Activated B cell treated with CpG ODN at 0.5 μM for 24 hours (primary cell): ENCODE data around the gene WDR70. TPM values are rescaled to one million over a fixed set of nuclear protein-coding genes. Genes with fewer than 3 reads are reported as not detected.
"Not testable (repeated sequence)": the region's sequence is repeated elsewhere in the genome, so short reads cannot be mapped to it uniquely, and the experiment has no call there.

Experiments used
- ATAC-seq: fragments of 200-7000 bp; cut with Tn5 transposase; one replicate; pipeline ENCODE4 v1.10.0; 2021; ENCODE audit warnings: low read depth, mild to moderate bottlenecking, moderate library complexity
- CTCF ChIA-PET: fragments of 350-600 bp; sonication (Branson Sonifier 250); formaldehyde crosslinking; loops from one replicate; lab custom pipeline; 2021; ENCODE audit warnings: antibody characterized with exemption; lab: Charles Lee
- POLR2A ChIA-PET: fragments of 350-600 bp; sonication (Branson Sonifier 250); formaldehyde crosslinking; loops from one replicate; lab custom pipeline; 2021; ENCODE audit warnings: antibody characterized with exemption; lab: Charles Lee
- DNase-seq: peaks from one replicate; pipeline ENCODE4 v3.0.0; 2022
- H3K27ac Mint-ChIP-seq: one replicate; pipeline ENCODE4 v1.8.0; 2020; ENCODE audit warnings: mixed read lengths
- H3K27me3 Mint-ChIP-seq: one replicate; pipeline ENCODE4 v1.8.0; 2021; ENCODE audit warnings: mixed read lengths
- H3K36me3 Mint-ChIP-seq: one replicate; pipeline ENCODE4 v1.8.0; 2021; ENCODE audit warnings: low read depth, mixed read lengths
- H3K4me1 Mint-ChIP-seq: one replicate; pipeline ENCODE4 v1.8.0; 2021; ENCODE audit warnings: mixed read lengths
- H3K4me3 Mint-ChIP-seq: one replicate; pipeline ENCODE4 v1.8.0; 2020; ENCODE audit warnings: mild to moderate bottlenecking, mixed read lengths
- H3K9me3 Mint-ChIP-seq: one replicate; pipeline ENCODE4 v1.8.0; 2020; ENCODE audit warnings: mixed read lengths
- intact Hi-C: fragments of 100-400 bp; cut with micrococcal nuclease; formaldehyde crosslinking; loops from one replicate; pipeline ENCODE4 v1.15.1; 2024
- total RNA-seq: library from RNA; stranded (reverse); gene quantifications from 2 replicates; pipeline ENCODE4 v1.2.3, GENCODE V29; 2022
- TF ChIP-seq, protein P1 (sequence below): fragments of 200-600 bp; IDR thresholded peaks from one replicate; pipeline ENCODE4 v1.8.0; 2022; ENCODE audit warnings: antibody characterized with exemption, mild to moderate bottlenecking

The WDR70 gene
- total RNA-seq, 1 donor from 2014 or later, result 58.6 TPM

DNA sequence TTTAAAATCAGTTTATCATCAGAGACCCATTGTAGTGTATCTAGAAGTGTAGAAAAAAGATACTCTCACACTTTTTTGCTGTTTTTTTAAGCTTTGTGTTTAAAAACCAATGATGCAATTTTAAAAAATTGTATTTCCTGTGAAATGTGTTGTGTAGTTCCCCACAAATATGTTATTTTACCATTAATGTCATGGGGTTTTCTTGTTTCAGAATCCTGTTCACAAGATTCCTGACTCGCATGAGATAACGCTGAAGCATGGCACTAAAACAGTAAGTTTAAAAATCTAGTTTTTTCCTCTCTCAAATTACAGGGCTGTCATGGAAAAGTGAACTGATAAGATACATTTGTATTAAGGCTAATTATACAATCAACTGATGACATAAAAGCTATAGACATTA lies 58.6 kb downstream of the WDR70 start:
- no peak for ATAC-seq
- no peaks in the 10 kb centered on the region for H3K27me3 Mint-ChIP-seq

DNA sequence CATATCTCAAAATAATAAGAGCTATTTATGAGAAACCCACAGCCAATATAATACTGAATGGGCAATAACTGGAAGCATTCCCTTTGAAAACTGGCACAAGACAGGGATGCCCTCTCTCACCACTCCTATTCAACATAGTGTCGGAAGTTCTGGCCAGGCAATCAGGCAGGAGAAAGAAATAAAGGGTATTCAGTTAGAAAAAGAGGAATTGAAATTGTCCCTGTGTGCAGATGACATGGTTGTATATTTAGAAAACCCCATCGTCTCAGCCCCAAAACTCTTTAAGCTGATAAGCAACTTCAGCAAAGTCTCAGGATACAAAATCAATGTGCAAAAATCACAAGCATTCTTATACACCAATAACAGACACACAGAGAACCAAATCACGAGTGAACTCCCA lies 66.7 kb downstream of the WDR70 start:
- H3K27me3 Mint-ChIP-seq, H3K9me3 Mint-ChIP-seq, DNase-seq, POLR2A ChIA-PET, ATAC-seq, CTCF ChIA-PET, intact Hi-C loops, H3K27ac Mint-ChIP-seq, H3K4me3 Mint-ChIP-seq: not testable (repeated sequence)
- Mint-ChIP-seq H3K4me1 (peaks cover 16% of the 10 kb centered on the region), H3K36me3 (peaks cover 45% of the 10 kb centered on the region)

More for the DNA sequence above, 58.6 kb downstream of the WDR70 start:
- Mint-ChIP-seq H3K4me3 (no peak overlapping the region), H3K27ac (no peak overlapping the region), H3K9me3 (no peaks in the 10 kb centered on the region), H3K36me3 (peaks cover 38% of the 10 kb centered on the region), H3K4me1 (no peaks in the 10 kb centered on the region)
- no peak for DNase-seq
- POLR2A ChIA-PET, result no interaction called here
- TF ChIP-seq, protein P1, sequence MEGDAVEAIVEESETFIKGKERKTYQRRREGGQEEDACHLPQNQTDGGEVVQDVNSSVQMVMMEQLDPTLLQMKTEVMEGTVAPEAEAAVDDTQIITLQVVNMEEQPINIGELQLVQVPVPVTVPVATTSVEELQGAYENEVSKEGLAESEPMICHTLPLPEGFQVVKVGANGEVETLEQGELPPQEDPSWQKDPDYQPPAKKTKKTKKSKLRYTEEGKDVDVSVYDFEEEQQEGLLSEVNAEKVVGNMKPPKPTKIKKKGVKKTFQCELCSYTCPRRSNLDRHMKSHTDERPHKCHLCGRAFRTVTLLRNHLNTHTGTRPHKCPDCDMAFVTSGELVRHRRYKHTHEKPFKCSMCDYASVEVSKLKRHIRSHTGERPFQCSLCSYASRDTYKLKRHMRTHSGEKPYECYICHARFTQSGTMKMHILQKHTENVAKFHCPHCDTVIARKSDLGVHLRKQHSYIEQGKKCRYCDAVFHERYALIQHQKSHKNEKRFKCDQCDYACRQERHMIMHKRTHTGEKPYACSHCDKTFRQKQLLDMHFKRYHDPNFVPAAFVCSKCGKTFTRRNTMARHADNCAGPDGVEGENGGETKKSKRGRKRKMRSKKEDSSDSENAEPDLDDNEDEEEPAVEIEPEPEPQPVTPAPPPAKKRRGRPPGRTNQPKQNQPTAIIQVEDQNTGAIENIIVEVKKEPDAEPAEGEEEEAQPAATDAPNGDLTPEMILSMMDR, result no peak
- CTCF ChIA-PET, result no interaction called here
- intact Hi-C loops, result no loop called here

GRCh38 chr5:37448941-37449340 lies 69.8 kb downstream of the WDR70 start:
- Mint-ChIP-seq H3K27ac (no peak overlapping the region), H3K9me3 (peaks cover 2% of the 10 kb centered on the region), H3K4me1 (peaks cover 16% of the 10 kb centered on the region), H3K4me3 (no peak overlapping the region), H3K27me3 (no peaks in the 10 kb centered on the region), H3K36me3 (peaks cover 57% of the 10 kb centered on the region)
- ChIA-PET POLR2A (no interaction called here), CTCF (no interaction called here)
- TF ChIP-seq, protein P1, result no peak
- intact Hi-C loops, result no loop called here
- ATAC-seq (no peak), DNase-seq (no peak)

DNA sequence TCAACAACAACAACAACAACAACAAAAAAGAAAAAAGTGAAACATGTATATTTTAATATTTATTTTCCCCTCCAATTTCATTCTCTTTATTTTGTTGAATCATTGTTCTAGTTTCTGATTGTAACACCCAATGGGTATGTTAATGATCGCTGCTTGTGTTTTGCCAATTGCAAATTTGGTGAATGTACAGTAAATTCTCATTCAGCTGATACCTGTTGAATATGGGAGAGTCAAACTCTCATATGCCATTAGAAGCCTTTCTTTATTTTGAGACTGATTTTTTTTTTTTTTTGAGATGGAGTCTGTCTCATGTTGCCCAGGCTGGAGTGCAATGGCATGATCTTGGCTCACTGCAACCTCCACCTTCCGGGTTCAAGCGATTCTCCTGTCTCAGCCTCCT lies 72.9 kb downstream of the WDR70 start:
- POLR2A ChIA-PET, DNase-seq, H3K9me3 Mint-ChIP-seq, intact Hi-C loops, ATAC-seq, CTCF ChIA-PET, H3K4me1 Mint-ChIP-seq, H3K4me3 Mint-ChIP-seq, H3K27me3 Mint-ChIP-seq, H3K27ac Mint-ChIP-seq: not testable (repeated sequence)
- peaks cover 39% of the 10 kb centered on the region for H3K36me3 Mint-ChIP-seq

- H3K4me1 Mint-ChIP-seq, H3K4me3 Mint-ChIP-seq, DNase-seq, H3K27me3 Mint-ChIP-seq, intact Hi-C loops, ATAC-seq, CTCF ChIA-PET, H3K27ac Mint-ChIP-seq, H3K9me3 Mint-ChIP-seq, POLR2A ChIA-PET: not testable (repeated sequence)
- peaks cover 40% of the 10 kb centered on the region for H3K36me3 Mint-ChIP-seq
These were observed 74.1 kb downstream of the WDR70 start for GRCh38 chr5:37453252-37453651.

DNA sequence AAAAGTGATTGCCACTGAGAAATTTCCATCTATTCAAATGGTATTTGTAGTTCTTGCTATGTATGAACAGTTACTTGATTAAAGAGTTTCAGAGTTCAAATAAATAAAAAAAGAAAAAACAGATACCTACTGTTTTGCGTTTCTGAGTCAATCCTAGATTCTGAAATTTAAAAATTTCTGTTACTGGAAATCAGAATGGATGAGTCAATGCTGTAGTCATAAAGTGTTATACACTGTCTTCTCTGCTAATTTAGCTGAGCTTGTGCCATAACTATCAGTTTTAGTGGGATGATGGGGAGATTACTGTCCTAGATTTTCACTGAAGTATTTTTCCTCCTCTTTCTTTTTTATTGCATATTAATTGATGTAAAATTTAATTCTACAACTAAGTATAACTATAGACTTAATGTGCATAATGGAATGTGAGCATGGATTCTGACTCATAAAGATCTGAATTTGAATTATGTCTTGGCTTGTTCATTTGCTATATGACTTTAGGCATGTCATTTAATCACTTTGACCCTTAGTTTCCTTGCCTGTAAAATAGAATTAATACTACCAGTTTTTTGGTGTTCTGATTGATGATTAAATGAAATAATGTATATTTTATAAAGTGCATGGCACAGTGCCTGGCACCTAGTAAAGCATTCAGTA lies 75.4 kb downstream of the WDR70 start:
- CTCF ChIA-PET, intact Hi-C loops, ATAC-seq, H3K4me3 Mint-ChIP-seq, POLR2A ChIA-PET, H3K27ac Mint-ChIP-seq, H3K9me3 Mint-ChIP-seq, DNase-seq, H3K4me1 Mint-ChIP-seq, H3K27me3 Mint-ChIP-seq: not testable (repeated sequence)
- peaks cover 35% of the 10 kb centered on the region for H3K36me3 Mint-ChIP-seq

DNA sequence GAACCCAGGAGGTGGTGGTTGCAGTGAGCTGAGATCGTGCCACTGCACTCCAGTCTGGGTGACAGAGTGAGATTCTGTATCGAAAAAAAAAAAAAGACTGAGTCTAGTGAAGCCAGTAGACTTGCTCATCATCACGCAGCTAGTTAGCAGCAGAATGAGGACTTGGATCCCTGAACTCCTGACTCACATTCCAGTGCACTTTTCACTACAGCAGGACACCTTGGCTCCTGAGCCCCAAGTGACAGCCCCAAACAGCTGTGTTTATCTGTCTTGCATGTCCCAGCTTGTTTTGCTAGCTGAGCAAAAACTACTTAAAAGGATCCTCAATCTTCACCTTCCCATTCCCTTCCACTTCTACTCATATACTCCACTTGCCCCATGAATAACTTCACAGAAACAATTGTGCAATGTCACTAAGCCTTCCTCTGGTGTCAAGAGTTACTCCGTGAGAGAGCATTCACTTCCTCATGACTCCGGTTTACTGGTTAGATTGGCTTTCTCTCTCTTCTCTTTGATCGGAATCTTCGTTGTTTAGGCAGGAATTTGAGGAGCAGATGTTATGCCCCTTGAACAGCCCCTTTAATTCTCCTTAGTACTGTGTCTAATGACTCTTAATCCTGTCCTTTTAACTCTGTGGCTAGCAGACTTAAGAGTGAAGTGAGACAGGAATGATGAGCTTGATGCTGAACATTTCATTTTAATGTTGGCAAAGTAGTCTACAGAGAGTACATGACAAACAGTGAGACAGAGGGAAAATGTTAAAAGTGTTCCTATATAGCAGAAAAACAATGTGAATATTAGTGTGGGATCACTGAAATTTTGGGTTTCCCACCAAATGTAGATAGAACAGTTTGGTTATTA lies 84.3 kb downstream of the WDR70 start:
- ATAC-seq, H3K9me3 Mint-ChIP-seq, H3K4me3 Mint-ChIP-seq, CTCF ChIA-PET, H3K4me1 Mint-ChIP-seq, intact Hi-C loops, H3K27me3 Mint-ChIP-seq, POLR2A ChIA-PET, DNase-seq, H3K27ac Mint-ChIP-seq: not testable (repeated sequence)
- peaks cover 12% of the 10 kb centered on the region for H3K36me3 Mint-ChIP-seq

GRCh38 chr5:37464581-37464980 lies 85.5 kb downstream of the WDR70 start:
- H3K4me3 Mint-ChIP-seq, H3K27ac Mint-ChIP-seq, POLR2A ChIA-PET, H3K4me1 Mint-ChIP-seq, DNase-seq, intact Hi-C loops, ATAC-seq, H3K9me3 Mint-ChIP-seq, CTCF ChIA-PET, H3K27me3 Mint-ChIP-seq: not testable (repeated sequence)
- peaks cover 19% of the 10 kb centered on the region for H3K36me3 Mint-ChIP-seq

DNA sequence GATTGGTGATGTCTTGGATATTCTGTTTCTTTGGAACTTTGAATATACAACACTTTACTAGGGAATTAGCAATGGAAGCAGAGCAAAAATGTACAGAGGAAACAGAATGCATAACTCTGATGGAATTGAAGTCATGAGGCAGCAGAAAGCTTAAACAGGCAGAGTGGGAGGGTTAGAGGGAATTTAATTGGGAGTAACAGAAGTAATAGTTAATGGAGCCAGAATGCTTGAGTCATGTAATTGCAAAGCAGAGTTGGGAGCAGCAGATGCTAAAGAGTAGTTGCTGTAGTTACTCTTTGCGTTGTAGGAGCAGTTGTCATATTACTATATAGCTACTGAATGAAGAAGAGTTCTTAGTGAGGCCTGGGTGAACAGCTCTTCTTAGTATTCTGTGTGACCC lies 90.3 kb downstream of the WDR70 start:
- ATAC-seq, DNase-seq, intact Hi-C loops, POLR2A ChIA-PET, H3K27ac Mint-ChIP-seq, H3K4me1 Mint-ChIP-seq, H3K9me3 Mint-ChIP-seq, CTCF ChIA-PET, H3K4me3 Mint-ChIP-seq, H3K27me3 Mint-ChIP-seq: not testable (repeated sequence)
- H3K36me3 Mint-ChIP-seq, result peaks cover 37% of the 10 kb centered on the region
